Coronary artery (tissue), 2 donors: ENCODE measurements around the gene CDH13.

Experiments
- DNase-seq: peaks from one replicate; pipeline ENCODE4 v3.0.0-alpha.2; 2017; ENCODE audit warnings: low spot score
- H3K27ac ChIP-seq, 2 donors: fragments of 200-600 bp; sonication (generic); one replicate each; pipeline ENCODE4 v1.5.1; 2016 to 2019
- H3K4me3 ChIP-seq: fragments of 200-600 bp; sonication (generic); 2 replicates; pipeline ENCODE4 v1.5.1; 2016; ENCODE audit warnings: mild to moderate bottlenecking, moderate library complexity
- CTCF ChIP-seq: fragments of 200-600 bp; sonication (generic); IDR thresholded peaks from one replicate; pipeline ENCODE4 v1.5.1; 2019; ENCODE audit warnings: antibody characterized with exemption

Gene CDH13

GRCh38 chr16:83509316-83509715, 882.5 kb downstream of the CDH13 start:
- DNase-seq, result no peak
- Histone ChIP-seq H3K27ac (no peak overlapping the region), H3K4me3 (no peak overlapping the region)
- TF ChIP-seq CTCF, result no peak

- DNase-seq, result no peak
- no peak overlapping the region for H3K4me3 ChIP-seq
- H3K27ac ChIP-seq, result no peak overlapping the region
- no peak for TF ChIP-seq CTCF
Measured at GRCh38 chr16:83510906-83511305, 884.1 kb downstream of the CDH13 start.

GRCh38 chr16:83513008-83513755, 886.4 kb downstream of the CDH13 start:
- H3K4me3 ChIP-seq, result no peak overlapping the region
- no peak for TF ChIP-seq CTCF
- no peak for DNase-seq
- H3K27ac ChIP-seq, result no peak overlapping the region

GRCh38 chr16:83515395-83515794, 888.6 kb downstream of the CDH13 start:
- DNase-seq, result no peak
- TF ChIP-seq CTCF, result no peak
- Histone ChIP-seq H3K4me3 (no peak overlapping the region), H3K27ac (no peak overlapping the region)

GRCh38 chr16:83516931-83517330, 890.2 kb downstream of the CDH13 start:
- TF ChIP-seq CTCF, result no peak
- no peak for DNase-seq
- Histone ChIP-seq H3K27ac (no peak overlapping the region), H3K4me3 (no peak overlapping the region)

- no peak overlapping the region for H3K4me3 ChIP-seq
- no peak for DNase-seq
- H3K27ac ChIP-seq, result no peak overlapping the region
- no peak for TF ChIP-seq CTCF
Measured at GRCh38 chr16:83517398-83517797, 890.6 kb downstream of the CDH13 start.

GRCh38 chr16:83520596-83520995, 893.8 kb downstream of the CDH13 start:
- DNase-seq, result no peak
- H3K4me3 ChIP-seq, result no peak overlapping the region
- TF ChIP-seq CTCF, result no peak
- H3K27ac ChIP-seq, result no peak overlapping the region
